HG03196 (cell line): ENCODE data around the gene NOX1.
A peak's percentile ranks its signal among the peaks of the same experiment; 100 is the strongest.

Experiments used
- ATAC-seq: cut with Tn5 transposase; IDR thresholded peaks from one replicate; pipeline ENCODE4 v1.9.1; 2021; ENCODE audit not compliant: unreplicated experiment

The NOX1 gene

DNA sequence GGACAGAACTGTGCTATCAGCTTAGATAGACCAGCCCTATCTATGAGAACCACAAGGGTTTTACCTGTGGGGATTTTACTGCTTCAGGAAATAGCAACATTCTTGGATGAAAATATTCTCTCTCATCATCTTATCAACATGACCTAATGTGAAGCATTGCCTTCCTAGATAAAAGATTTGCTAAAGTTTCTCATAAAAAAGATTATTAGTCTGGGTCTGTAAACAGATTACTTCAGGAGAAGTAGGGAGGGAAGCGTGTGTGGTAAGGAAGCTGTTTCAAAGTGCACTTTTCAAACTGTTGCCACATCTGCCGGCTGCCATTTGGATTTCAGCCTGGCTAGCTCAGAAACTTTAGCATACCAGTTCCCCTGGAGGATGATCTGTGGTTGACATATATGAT, at the start of gene NOX1:
Gene NOX1, minus strand, starts transcription at position 35 of the 400 bp plus-strand sequence. CDS start 220 bp downstream, outside the sequence.
- ATAC-seq: no peak

DNA sequence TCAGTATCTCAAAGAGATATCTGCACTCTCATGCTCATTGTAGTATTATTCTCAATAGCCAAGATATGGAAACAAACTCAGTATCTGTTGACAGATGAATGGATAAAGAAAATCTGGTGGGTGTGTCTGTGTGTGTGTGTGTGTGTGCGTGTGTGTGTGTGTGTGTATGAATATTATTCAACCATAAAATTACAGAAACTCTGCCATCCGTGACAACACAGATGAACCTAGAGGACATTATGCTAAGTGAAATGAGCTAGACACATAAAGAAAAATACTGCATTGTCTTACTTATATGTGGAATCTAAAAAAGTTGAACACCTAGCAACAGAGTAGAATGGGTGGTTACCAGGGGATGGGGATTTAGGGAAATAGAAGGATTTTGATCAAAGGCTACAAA, 41.4 kb upstream of the NOX1 start:
- ATAC-seq: no peak

DNA sequence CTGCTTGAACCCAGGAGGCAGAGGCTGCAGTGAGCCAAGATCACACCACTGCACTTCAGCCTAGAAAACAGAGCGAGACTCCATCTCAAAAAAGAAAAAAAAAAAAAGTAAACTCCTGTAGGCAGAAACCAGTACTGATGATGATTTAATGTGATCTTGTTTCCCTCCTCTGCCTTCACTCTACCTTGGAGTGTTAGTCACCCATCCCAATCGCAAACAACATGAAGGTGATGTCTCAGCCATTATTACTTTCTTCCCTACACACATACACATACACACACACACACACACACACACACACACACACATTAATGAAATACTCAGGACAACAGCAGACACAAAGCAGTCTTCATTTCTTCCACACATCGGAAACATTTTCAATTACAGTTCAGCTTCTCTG, 39.0 kb upstream of the NOX1 start:
- ATAC-seq: no peak

DNA sequence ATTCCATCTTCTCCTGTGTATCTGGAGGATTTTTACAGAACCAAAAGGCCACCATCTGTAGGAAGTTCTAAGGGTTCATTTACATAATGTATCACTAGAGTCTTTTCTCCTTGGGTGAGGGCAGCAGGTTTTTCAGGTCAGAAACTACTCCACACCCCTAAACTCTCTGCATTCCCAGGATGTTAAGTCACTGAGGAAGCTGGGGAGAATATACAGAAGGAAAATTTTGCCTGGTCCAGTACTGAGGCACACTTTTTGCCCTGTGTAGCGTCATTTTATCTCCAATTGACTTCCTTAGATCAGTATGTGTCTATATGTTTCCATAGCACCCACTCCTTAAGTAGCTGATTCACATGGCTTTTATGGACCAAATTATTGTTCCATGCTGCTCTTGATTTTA, 37.6 kb upstream of the NOX1 start:
- no peak for ATAC-seq

DNA sequence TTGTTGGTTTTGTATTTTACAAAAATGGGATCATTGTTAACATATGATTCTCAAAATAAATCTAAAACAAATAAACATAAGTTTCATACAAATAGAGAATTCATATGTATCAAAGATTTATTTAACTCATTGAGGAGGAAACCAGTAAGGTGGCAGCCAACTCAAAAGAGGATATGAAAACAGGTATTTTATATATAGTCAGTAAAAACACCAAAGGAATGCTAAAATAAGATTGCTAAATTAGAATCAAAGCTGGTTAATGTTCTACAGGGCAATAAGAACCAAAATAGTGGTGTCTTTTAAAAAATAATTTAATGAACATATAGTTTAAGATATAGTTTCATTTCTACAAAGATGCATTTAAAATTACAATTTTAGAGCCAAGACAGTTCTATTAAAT, 31.5 kb upstream of the NOX1 start:
- no peak for ATAC-seq

DNA sequence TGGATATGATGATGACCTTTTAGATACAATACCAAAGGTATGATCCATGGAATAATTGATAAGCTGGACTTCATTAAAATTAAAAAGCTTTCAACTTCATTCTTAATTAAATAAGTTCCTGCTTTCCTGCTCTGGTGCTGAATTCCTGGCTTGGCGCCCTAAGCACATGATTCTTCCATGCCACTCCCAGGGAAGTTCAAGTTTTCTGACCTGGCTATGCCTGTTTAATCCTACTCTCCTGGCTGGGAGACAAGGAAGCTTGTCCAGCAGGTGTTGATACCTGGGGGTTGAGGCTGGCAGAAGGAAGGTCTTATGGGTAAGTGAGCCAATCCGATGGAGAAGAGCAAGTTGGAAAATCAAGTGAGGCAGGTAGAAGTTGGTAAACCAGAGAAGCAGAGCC, 30.3 kb upstream of the NOX1 start:
- no peak for ATAC-seq

DNA sequence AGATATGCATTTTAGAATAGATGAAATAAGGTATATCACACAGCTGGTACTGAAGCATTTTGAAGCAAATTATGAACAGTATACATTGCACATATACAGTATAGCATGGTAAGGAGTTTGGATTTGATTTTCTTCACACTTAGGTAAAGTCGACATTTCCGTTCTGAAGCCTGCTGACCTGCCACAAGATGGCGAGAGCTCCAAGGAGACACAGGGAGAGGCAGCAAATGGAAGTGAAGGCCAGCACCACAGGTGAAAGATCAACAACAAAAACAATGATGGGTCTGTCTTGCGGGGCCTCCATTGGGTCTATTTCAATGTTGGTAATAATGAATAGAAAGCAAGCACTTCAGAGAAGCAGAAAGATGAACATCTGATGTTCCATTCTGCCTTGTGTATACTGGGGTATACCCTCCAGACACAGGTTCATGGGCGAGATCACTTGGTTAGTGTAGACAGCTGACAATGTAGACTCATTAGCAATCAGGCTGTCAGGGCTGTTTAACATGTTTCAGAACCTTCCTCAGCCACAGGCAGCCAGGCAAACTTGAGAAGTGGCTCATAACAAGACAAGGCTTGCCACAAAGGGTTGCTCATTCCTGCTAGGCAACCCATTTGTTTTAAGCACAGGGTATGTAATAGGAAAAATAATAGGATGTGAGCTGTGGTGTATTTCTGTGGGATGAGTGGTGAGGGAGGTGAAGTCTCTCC, 21.4 kb upstream of the NOX1 start:
- no peak for ATAC-seq

DNA sequence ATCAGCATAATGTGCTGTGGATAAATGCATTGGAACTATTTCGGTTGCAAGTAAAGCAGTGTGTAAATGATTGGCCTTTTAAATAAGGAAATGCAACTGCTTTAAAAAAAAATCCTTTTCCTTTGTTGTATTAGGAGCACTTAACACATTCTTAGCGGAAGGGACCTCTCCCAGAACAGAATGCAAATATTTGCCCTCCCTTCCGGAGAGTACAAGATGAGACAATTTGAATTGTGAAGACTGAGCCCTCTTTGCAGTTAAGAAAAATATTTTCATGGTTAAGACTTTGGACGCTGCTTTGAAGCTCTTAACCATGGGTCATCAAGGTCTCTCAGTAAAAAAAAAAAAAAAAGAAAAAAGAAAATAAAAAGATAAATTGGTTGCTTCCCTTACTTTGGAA, 9.5 kb upstream of the NOX1 start:
- no peak for ATAC-seq

DNA sequence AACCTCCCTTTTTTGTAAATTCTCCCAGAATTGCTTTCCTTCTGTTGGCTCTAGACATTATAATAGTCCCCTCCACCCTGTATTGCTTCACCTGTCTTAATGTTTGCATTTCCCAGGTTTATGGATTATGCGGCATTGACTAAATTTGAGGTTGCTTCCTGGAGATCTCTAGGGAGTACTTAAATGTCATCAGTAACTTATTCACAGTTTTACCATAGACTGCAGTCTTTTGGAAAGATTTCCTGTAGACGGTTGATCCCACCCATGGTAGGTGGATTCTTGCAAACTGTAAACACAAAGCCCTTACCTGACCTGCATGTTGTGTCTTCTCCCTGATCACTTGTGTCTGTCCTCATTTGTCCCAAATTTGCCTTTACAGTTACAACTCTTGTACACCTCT, 6.2 kb upstream of the NOX1 start:
- no peak for ATAC-seq

DNA sequence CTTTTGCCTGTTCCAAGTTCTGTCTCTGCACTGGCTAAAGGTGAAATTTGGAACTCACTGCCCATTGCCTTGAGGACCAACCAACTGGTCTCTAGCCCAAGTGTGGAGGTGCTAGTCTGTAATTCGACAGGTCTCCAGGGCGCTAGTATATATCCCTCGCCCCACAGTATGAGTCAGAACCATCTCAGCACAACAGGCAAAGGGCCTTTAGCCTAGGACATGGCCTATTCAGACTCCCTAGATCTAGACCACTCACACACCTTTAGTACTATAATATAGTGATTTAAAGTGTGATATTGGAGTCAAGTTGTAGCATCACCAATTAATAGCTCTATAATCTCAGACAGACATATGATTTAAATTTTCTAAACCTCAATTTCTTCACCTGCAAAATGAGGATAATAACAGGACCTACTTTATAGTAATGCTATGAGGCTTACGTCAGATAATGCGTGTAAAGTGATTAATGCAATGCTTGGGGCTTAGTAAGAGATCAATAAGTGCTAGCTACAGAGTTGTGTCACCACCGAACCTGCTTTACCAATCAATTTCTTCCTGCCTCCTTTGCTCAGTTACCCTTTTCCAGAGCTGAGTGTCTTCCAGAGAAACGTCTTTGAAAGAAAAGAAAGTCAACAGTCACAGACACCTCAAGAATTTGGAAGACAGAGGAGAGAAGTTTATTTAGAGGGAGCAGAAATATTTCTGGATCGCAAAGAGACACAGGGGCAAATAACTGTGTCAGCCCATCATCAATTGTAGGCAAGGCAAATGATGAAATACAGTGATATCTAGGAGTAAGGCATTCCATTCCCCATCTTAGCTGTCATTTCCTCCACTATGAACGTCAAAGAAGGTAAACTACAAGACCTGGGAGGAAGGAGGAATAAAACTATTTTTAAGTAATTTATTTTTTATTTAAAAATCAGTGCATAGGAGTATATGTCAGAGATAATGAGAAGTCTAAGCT, 2.3 kb downstream of the NOX1 start:
- ATAC-seq: no peak

DNA sequence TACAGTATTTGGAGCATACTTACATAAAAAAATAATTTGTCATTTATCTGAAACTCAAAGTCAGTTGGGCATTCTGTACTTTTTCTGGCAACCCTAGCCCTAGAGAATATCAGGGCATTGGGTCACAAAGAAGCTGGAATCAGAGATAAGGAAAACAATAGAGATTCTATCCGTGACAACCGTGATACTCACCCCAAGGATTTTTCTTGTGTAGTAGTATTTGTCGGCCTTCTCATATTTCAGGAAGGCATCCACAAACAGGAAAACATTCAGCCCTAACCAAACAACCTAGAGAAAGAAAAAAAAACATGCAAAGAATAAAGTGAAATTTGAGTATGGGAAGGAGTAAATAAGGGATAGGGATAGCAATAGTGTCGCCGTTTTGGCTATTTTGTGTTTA, 3.6 kb downstream of the NOX1 start:
- ATAC-seq: no peak

DNA sequence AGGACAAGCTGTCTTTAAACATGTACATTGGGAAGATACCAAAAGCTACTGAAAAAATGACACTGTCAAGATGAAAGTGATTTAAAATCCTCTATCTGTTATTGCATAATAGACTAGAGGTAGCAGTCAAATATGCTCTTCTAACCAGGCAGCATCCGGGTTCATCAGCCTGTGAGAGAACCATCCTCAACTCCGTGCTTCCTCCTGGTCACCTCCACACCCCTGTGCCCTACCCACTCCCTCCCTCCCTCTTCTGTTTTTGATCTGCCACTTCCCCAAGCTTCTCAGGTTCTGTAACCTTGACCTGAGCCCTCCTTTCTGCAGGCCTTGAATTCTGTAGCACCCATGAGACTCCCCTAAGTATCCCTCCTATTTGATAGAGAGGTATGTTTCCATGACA, 5.9 kb downstream of the NOX1 start:
- ATAC-seq: no peak

DNA sequence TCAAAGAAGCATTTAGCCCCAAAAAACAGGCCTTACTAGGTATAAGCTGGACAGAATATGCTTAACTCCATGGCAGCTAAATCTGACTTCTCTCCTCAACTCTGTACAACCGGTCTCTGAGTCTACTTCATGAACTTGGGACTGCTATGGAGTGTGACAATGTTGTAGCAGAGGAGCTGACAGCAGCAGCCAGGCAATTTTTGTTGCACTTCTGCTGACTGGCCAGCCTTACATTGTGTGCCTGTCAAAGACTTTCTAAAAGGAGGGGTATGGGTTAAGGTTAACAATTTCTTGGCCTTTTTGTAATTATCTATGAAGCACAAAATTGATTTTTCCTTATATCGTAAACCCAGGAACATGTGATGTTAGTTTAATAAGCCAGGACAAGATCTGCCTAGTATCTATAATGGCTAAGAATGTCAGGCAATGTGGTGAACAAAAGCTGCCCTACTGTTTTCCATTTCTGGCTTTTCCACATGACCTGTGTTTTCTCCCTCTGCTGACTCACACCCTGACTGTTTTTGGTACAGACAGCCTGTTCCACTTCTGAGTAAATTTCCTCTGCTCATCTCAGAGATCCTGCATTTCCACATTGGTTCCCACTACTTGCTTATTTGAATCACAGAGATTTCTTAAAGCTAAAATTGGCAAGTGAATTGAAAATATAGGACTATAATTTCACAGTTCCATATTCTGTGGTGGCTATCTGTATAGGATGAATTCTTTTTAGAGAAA, 9.3 kb downstream of the NOX1 start:
- ATAC-seq: no peak

DNA sequence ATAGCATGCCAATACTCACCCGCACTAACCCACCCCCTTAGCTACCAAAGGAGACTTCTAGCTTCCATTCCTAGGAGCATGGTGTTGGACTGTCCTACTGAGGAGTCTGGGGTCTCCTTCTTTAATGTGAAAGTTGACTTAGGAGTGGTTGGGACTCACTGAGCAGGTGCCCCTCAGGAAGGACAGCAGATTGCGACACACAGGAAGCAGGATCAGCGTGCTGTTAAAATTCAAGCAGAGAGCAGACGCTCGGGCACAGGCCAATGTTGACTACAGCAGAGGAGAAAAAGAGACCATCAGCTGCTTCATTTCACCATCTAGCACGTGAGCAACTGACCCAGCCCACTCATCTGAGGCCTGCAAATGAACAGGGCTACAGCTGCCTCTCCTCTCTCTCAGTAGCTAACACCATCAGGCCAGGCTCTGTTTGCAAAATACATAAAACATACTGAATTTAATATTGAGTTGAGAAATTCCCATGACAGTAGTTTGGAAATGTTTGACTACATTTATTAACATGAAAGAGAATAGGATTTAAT, 10.8 kb downstream of the NOX1 start:
- ATAC-seq: no peak

DNA sequence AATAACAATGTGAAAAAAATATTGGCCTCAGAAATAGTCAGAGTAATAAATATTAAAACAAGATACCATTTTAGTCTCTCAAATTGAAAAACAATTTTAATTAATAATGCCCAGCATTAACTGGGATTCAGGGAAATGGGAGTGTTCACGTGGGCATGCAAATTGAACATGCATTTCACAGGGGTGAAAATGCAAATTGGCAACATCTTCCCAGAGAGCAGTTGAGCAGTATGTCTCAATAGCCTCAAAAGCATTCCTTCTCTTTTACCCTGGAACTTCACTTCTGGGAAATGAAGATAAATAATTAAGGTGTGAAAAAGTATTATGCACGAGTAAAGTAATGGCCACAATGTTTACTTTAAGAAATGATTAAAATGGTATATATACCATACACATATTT, 21.3 kb downstream of the NOX1 start:
- ATAC-seq: no peak

DNA sequence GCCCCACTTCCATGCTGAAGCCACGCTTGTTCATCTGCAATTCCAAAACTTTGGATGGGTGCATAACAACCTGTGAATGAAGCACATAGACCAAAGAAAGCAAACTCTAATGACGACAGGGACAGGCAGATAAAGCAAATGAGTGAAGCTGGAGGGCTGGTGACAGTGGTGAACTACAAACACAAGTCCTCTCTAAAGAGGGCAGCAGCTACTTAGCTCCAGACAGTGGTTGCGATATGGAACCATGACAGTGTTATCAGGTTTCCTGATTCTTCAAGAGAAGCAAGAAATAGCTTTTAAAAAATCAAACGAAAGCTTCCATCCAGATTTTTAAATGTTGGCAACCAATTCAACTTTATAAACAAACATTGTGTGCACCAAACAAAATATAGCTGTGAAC, 23.8 kb downstream of the NOX1 start:
- ATAC-seq: no peak

DNA sequence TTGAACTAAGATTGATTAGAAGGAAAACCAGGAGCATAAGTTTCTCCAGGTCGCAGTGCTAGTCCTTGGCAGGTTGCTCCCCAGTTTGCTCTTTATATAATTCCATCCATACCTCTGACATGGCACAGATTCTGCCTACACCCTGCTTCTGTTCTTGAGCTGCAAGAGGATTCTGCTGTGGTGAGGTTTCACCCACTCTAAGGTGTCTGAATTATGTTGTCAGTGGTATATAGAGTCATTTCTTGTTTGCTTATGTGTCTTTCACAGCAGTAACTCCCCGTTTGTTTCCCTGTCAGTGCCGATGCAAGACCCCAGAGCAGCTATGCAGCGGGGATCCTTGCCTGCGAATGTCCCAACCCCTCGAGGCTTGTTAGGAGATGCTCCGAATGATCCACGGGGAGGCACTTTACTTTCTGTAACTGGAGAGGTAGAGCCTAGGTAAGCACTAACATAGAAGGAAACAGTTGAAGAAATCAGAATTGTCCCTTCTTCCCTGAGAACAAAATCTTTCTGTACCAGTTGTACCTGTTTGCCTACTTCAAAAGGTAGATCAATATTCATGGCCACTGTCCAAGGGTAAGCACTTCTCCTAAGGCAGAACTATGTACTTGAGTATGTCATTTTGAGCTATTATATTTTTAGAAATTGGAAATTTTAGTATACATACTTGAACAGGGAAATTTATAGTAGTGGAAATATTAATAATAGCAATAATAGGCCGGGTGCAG, 42.8 kb downstream of the NOX1 start:
- no peak for ATAC-seq

DNA sequence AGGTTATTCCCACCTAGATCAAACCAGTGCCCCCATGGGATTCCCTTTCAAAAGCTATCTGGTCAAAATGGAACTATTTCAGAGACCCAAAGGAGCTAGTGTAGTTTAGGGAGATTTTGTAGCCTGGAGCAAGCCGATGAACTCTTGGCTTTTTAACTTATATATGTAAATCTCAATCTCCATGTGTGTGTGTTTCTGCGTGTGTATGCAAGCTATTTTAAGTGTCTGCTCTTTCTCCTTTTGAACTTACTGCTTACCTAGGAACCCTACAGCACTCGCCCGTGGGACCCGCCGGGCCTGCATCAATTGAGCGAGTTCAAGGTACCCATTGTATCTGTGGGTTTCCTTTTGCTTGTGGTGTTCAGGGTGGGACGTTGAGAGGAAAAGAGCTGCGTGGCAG, 43.6 kb downstream of the NOX1 start:
- ATAC-seq: no peak

DNA sequence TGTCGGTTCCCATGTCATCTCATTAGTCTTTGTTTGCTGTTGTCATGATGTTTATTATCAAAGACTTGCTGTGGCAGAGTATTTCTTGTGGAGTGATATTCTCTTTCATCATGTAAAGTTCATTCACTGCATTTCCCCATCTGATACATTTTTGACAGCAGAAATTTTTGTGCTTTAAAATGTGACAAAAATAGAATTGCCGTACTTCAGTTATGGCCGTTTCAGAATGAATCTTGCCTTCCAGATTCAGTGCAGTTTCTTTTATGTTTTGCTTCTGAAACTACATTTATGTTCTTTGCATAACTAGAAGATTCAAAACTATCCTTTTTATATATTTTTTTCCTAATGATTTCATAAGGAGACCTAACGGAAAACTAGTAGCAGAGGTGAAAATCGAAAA, 44.0 kb downstream of the NOX1 start:
- ATAC-seq: no peak

DNA sequence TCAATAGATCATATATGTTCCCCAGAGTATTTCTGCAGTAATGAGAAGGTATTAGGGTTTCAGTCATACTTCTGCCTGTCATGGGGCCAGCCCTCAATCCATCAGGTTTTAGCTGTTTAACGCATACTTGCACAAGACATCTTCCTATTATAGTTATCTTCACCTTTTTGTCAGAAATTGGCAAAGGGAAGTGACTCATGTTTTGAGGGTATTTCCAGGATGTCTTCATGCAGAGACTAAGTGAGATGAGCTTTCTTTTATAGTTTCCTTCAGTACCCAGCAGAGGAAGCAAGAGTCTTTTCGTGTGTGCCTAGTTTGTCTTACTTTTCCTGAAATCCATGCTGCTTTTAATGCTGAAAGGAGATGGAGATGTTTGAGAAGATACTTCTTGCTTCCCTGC, 44.4 kb downstream of the NOX1 start:
- ATAC-seq: peak; percentile 82
